Keratinocyte (primary cell): ENCODE results near the gene SEMA3D. TPM values are rescaled to one million over a fixed set of nuclear protein-coding genes. Genes with fewer than 3 reads are reported as not detected.
A peak's percentile ranks its signal among the peaks of the same experiment; 100 is the strongest.

Experiments
- DNase-seq: peaks from one replicate; pipeline ENCODE4 v3.0.0-alpha.2; 2011; ENCODE audit warnings: low read depth, missing footprints, low spot score
- FAIRE-seq: peaks from 2 replicates; lab custom pipeline; 2011; peaks lifted over from hg19 to GRCh38; lab: Jason Lieb, UNC
- H2AFZ ChIP-seq: 2 replicates; pipeline ENCODE4 v1.6.0; 2012; ENCODE audit warnings: low read length, control low read depth, inconsistent platforms; ENCODE audit not compliant: control insufficient read depth
- H3K27ac ChIP-seq: 2 replicates; pipeline ENCODE4 v1.5.1; 2011; ENCODE audit warnings: low read length; ENCODE audit not compliant: control insufficient read depth, insufficient read depth
- H3K27me3 ChIP-seq: 3 replicates; pipeline ENCODE4 v1.6.0; 2011; ENCODE audit warnings: low read length; ENCODE audit not compliant: control insufficient read depth, insufficient read depth; ENCODE audit errors: extremely low read depth
- H3K36me3 ChIP-seq, 2 experiments: 2 replicates in 1 of 2; 3 replicates in 1 of 2; pipeline ENCODE4 v1.5.1; 2011; ENCODE audit warnings: low read length in 2 of 2, mild to moderate bottlenecking in 1 of 2; ENCODE audit not compliant: control insufficient read depth in 2 of 2, insufficient read depth in 2 of 2; ENCODE audit errors: extremely low read depth in 1 of 2
- H3K4me1 ChIP-seq: 3 replicates; pipeline ENCODE4 v1.5.1; 2011; ENCODE audit warnings: low read length; ENCODE audit not compliant: control insufficient read depth, insufficient read depth; ENCODE audit errors: extremely low read depth
- H3K4me2 ChIP-seq: 3 replicates; pipeline ENCODE4 v1.6.0; 2011; ENCODE audit warnings: low read depth, low read length; ENCODE audit not compliant: control insufficient read depth, insufficient read depth; ENCODE audit errors: extremely low read depth
- H3K4me3 ChIP-seq, 3 experiments: fragments of 200-600 bp in 1 of 3; sonication (generic) in 1 of 3; 2 replicates in 2 of 3; 3 replicates in 1 of 3; pipeline ENCODE4 v1.5.1; 2011 to 2016; ENCODE audit warnings: low read length in 3 of 3, mild to moderate bottlenecking in 3 of 3, control low read depth in 2 of 3, inconsistent platforms in 1 of 3, low read depth in 1 of 3, mixed read lengths in 1 of 3, mixed run types in 1 of 3, moderate library complexity in 1 of 3; ENCODE audit not compliant: control insufficient read depth in 2 of 3, insufficient read depth in 2 of 3; ENCODE audit errors: extremely low read depth in 1 of 3
- H3K79me2 ChIP-seq: 2 replicates; pipeline ENCODE4 v1.6.0; 2012; ENCODE audit warnings: low read length; ENCODE audit not compliant: control insufficient read depth, insufficient read depth
- H3K9ac ChIP-seq: 3 replicates; pipeline ENCODE4 v1.6.0; 2011; ENCODE audit warnings: low read length; ENCODE audit not compliant: control insufficient read depth, insufficient read depth; ENCODE audit errors: extremely low read depth
- H3K9me1 ChIP-seq: 3 replicates; pipeline ENCODE4 v1.6.0; 2011; ENCODE audit warnings: low read length; ENCODE audit not compliant: control insufficient read depth, insufficient read depth; ENCODE audit errors: extremely low read depth
- H3K9me3 ChIP-seq: 2 replicates; pipeline ENCODE4 v1.5.1; 2012; ENCODE audit warnings: low read depth, low read length; ENCODE audit not compliant: control insufficient read depth
- H4K20me1 ChIP-seq: 3 replicates; pipeline ENCODE4 v1.6.0; 2011; ENCODE audit warnings: low read length; ENCODE audit not compliant: control insufficient read depth, insufficient read depth; ENCODE audit errors: extremely low read depth
- CTCF ChIP-seq, 3 experiments: IDR thresholded peaks in 1 of 3; conservative IDR thresholded peaks in 1 of 3; optimal IDR thresholded peaks in 1 of 3; 2 replicates in 2 of 3; 3 replicates in 1 of 3; pipeline versions ENCODE3 to v1.5.1; 2011; ENCODE audit warnings: low read length in 3 of 3, mild to moderate bottlenecking in 3 of 3, moderate library complexity in 2 of 3, control low read depth in 1 of 3, inconsistent platforms in 1 of 3; ENCODE audit not compliant: insufficient read depth in 2 of 3; ENCODE audit errors: extremely low read depth in 1 of 3
- EZH2 ChIP-seq: IDR thresholded peaks from one replicate; pipeline ENCODE4 v1.6.1; 2012; ENCODE audit warnings: inconsistent platforms, mild to moderate bottlenecking, low read length, moderate library complexity
- dilution Hi-C: fragments of 300-500 bp; cut with MboI; formaldehyde crosslinking; loops from one replicate; pipeline ENCODE4 v1.7.0; 2020; ENCODE audit warnings: low sequenced_read_pairs; ENCODE audit not compliant: extremely low pct_ligation_motif_present
- polyA plus RNA-seq, 5 experiments: library from polyadenylated mRNA; depleted of rRNA in 3 of 5; stranded (reverse) in 3 of 5; stranded (forward) in 1 of 5; unstranded in 1 of 5; fragments of >200 nt; gene quantifications; 1 replicate in 1 of 5; 2 replicates in 3 of 5; 3 replicates in 1 of 5; pipeline versions ENCODE4 v1.2.1 to v1.2.3, GENCODE V29; 2011 to 2012; ENCODE audit warnings: missing spikeins in 2 of 5, low read depth in 1 of 5, low replicate concordance in 1 of 5

The SEMA3D gene
- polyA plus RNA-seq, 1 donor (not counting 4 experiments of a cell fraction or from before 2014, with no cell fraction given) = 5.2 TPM

- Histone ChIP-seq H3K27ac (peak overlapping the region; percentile 27), H4K20me1 (no peaks in the 10 kb centered on the region), H2AFZ (no peak overlapping the region), H3K27me3 (no peaks in the 10 kb centered on the region), H3K9me3 (no peaks in the 10 kb centered on the region), H3K4me3 (no peak overlapping the region), H3K9me1 (no peaks in the 10 kb centered on the region), H3K4me2 (no peak overlapping the region), H3K36me3 (no peaks in the 10 kb centered on the region), H3K79me2 (no peaks in the 10 kb centered on the region), H3K9ac (no peak overlapping the region), H3K4me1 (peaks cover 30% of the 10 kb centered on the region)
- no peak for TF ChIP-seq EZH2
- TF ChIP-seq CTCF (optimal IDR thresholded peaks at IDR 0.05 in 1 of 3, IDR thresholded peaks at IDR 0.05 in 1 of 3, conservative IDR thresholded peaks at IDR 0.05 in 1 of 3; ENCODE audit: extremely low read depth in 1 of 3, insufficient read depth in 2 of 3, low read length in 3 of 3) = no peak
- dilution Hi-C loops = no loop called here
- FAIRE-seq (no peak), DNase-seq (no peak)
Measured at GRCh38 chr7:85102813-85103350, 84.0 kb downstream of the SEMA3D start.

GRCh38 chr7:85101347-85101746 is 85.5 kb downstream of the SEMA3D start:
- H3K9me1 ChIP-seq = no peaks in the 10 kb centered on the region
- dilution Hi-C loops = no loop called here
- DNase-seq (no peak), FAIRE-seq (no peak)
- H3K36me3 ChIP-seq = no peaks in the 10 kb centered on the region
- no peak overlapping the region for H3K27ac ChIP-seq
- TF ChIP-seq EZH2 (no peak), CTCF (optimal IDR thresholded peaks at IDR 0.05 in 1 of 3, IDR thresholded peaks at IDR 0.05 in 1 of 3, conservative IDR thresholded peaks at IDR 0.05 in 1 of 3; ENCODE audit: extremely low read depth in 1 of 3, insufficient read depth in 2 of 3, low read length in 3 of 3) (no peak)
- no peak overlapping the region for H2AFZ ChIP-seq
- H3K79me2 ChIP-seq = no peaks in the 10 kb centered on the region
- no peak overlapping the region for H3K4me2 ChIP-seq
- no peak overlapping the region for H3K9ac ChIP-seq
- H3K4me1 ChIP-seq = peaks cover 30% of the 10 kb centered on the region
- no peak overlapping the region for H3K4me3 ChIP-seq
- no peaks in the 10 kb centered on the region for H3K9me3 ChIP-seq
- H3K27me3 ChIP-seq = no peaks in the 10 kb centered on the region
- H4K20me1 ChIP-seq = no peaks in the 10 kb centered on the region
